Hippocampal formation (tissue), 2 donors: ENCODE measurements around the gene SEC22C.

Experiments
- DNase-seq, 2 donors: peaks; one replicate each; lab custom pipeline; 2025; lab: John Stamatoyannopoulos, UW

The SEC22C gene

GRCh38 chr3:42535981-42536784 is 45.6 kb downstream of the SEC22C start:
- DNase-seq: no peak

GRCh38 chr3:42533161-42533897 is 48.4 kb downstream of the SEC22C start:
- DNase-seq: no peak

GRCh38 chr3:42532229-42532628 is 49.5 kb downstream of the SEC22C start:
- no peak for DNase-seq

GRCh38 chr3:42531470-42531869 is 50.3 kb downstream of the SEC22C start:
- no peak for DNase-seq

- no peak for DNase-seq
Measured at GRCh38 chr3:42530073-42530472, 51.7 kb downstream of the SEC22C start.

- no peak for DNase-seq
Measured at GRCh38 chr3:42529468-42529867, 52.3 kb downstream of the SEC22C start.

GRCh38 chr3:42527368-42527917 is 54.3 kb downstream of the SEC22C start:
- DNase-seq: no peak

GRCh38 chr3:42526616-42527367 is 55.0 kb downstream of the SEC22C start:
- no peak for DNase-seq

- DNase-seq: no peak
Measured at GRCh38 chr3:42525736-42526345, 55.9 kb downstream of the SEC22C start.

- no peak for DNase-seq
Measured at GRCh38 chr3:42525212-42525611, 56.6 kb downstream of the SEC22C start.

GRCh38 chr3:42524751-42525150 is 57.0 kb downstream of the SEC22C start:
- no peak for DNase-seq

GRCh38 chr3:42520906-42521305 is 60.9 kb downstream of the SEC22C start:
- DNase-seq: no peak

- no peak for DNase-seq
Measured at GRCh38 chr3:42520336-42520735, 61.4 kb downstream of the SEC22C start.

- DNase-seq: no peak
Measured at GRCh38 chr3:42519568-42519962, 62.2 kb downstream of the SEC22C start.

- DNase-seq: no peak
Measured at GRCh38 chr3:42518800-42519567, 62.8 kb downstream of the SEC22C start.

GRCh38 chr3:42517117-42517516 is 64.7 kb downstream of the SEC22C start:
- DNase-seq: no peak

- DNase-seq: no peak
Measured at GRCh38 chr3:42516443-42516842, 65.3 kb downstream of the SEC22C start.

GRCh38 chr3:42515976-42516375 is 65.8 kb downstream of the SEC22C start:
- DNase-seq: no peak

GRCh38 chr3:42515391-42515916 is 66.3 kb downstream of the SEC22C start:
- peak in 1 of 2 donors; percentile 40 for DNase-seq

- no peak for DNase-seq
Measured at GRCh38 chr3:42514876-42515275, 66.9 kb downstream of the SEC22C start.

- no peak for DNase-seq
Measured at GRCh38 chr3:42513521-42513920, 68.2 kb downstream of the SEC22C start.
